Tibial artery (tissue), 4 donors: ENCODE measurements around the gene SERPINA6.
A peak's percentile ranks its signal among the peaks of the same experiment; 100 is the strongest.

Experiments
- DNase-seq, 2 donors: peaks; one replicate each; pipeline ENCODE4 v3.0.0-alpha.2; 2019
- H3K27ac ChIP-seq, 2 donors: fragments of 200-600 bp; sonication (generic) in 1 of 2; 1 replicate in 1 of 2; 2 replicates in 1 of 2; pipeline ENCODE4 v1.5.1; 2018 to 2019; ENCODE audit warnings: mild to moderate bottlenecking in 1 of 2
- H3K27me3 ChIP-seq, 2 donors: fragments of 200-600 bp; sonication (generic) in 1 of 2; one replicate each; pipeline versions ENCODE4 v1.5.1 to v1.6.0; 2016 to 2019
- H3K36me3 ChIP-seq, 3 donors: fragments of 200-600 bp; sonication (generic) in 2 of 3; one replicate each; pipeline ENCODE4 v1.5.1; 2016 to 2019; ENCODE audit warnings: mild to moderate bottlenecking in 2 of 3
- H3K4me1 ChIP-seq, 4 donors: fragments of 200-600 bp; sonication (generic) in 2 of 4; 1 replicate in 3 of 4; 2 replicates in 1 of 4; pipeline ENCODE4 v1.5.1; 2016 to 2019
- H3K4me3 ChIP-seq, 2 donors: fragments of 200-600 bp; sonication (generic) in 1 of 2; 1 replicate in 1 of 2; 2 replicates in 1 of 2; pipeline ENCODE4 v1.5.1; 2018 to 2019; ENCODE audit warnings: mild to moderate bottlenecking in 2 of 2
- H3K9me3 ChIP-seq, 3 donors: fragments of 200-600 bp; sonication (generic) in 1 of 3; one replicate each; pipeline ENCODE4 v1.5.1; 2016 to 2019
- CTCF ChIP-seq, 2 experiments: fragments of 200-600 bp in 1 of 2; fragments of 450-650 bp in 1 of 2; IDR thresholded peaks; one replicate each; pipeline ENCODE4 v1.5.1; 2017 to 2019; ENCODE audit warnings: antibody characterized with exemption in 2 of 2, mild to moderate bottlenecking in 1 of 2, moderate library complexity in 1 of 2
- intact Hi-C: fragments of 100-400 bp; cut with DNase I; formaldehyde crosslinking; loops from one replicate; pipeline ENCODE4 v1.15.0; 2023; ENCODE audit warnings: low total_unique reads

SERPINA6 gene

GRCh38 chr14:94368243-94368590 lies 45.1 kb upstream of the SERPINA6 start:
- peak in 1 of 2 donors; percentile 14 for DNase-seq
- no peak overlapping the region for H3K27ac ChIP-seq
- no peak overlapping the region for H3K4me3 ChIP-seq
- no peaks in the 10 kb centered on the region for H3K9me3 ChIP-seq
- H3K4me1 ChIP-seq: no peaks in the 10 kb centered on the region
- no peak for TF ChIP-seq CTCF (IDR thresholded peaks at IDR 0.05)
- intact Hi-C loops: no loop called here
- no peaks in the 10 kb centered on the region for H3K27me3 ChIP-seq
- H3K36me3 ChIP-seq: no peaks in the 10 kb centered on the region

- no peak for TF ChIP-seq CTCF (IDR thresholded peaks at IDR 0.05)
- H3K4me1 ChIP-seq: no peaks in the 10 kb centered on the region
- no peaks in the 10 kb centered on the region for H3K36me3 ChIP-seq
- H3K4me3 ChIP-seq: no peak overlapping the region
- H3K27me3 ChIP-seq: no peaks in the 10 kb centered on the region
- DNase-seq: peak; percentile 2 to 53
- H3K27ac ChIP-seq: no peak overlapping the region
- intact Hi-C loops: no loop called here
- H3K9me3 ChIP-seq: no peaks in the 10 kb centered on the region
Measured at GRCh38 chr14:94367347-94368242, 44.5 kb upstream of the SERPINA6 start.

GRCh38 chr14:94366146-94366915 lies 43.2 kb upstream of the SERPINA6 start, which contains the start of gene SERPINA2:
SERPINA2 (minus strand) TSS chr14:94366698.
- no peak for DNase-seq
- no peaks in the 10 kb centered on the region for H3K27me3 ChIP-seq
- H3K9me3 ChIP-seq: no peaks in the 10 kb centered on the region
- TF ChIP-seq CTCF (IDR thresholded peaks at IDR 0.05): no peak
- intact Hi-C loops: no loop called here
- no peak within 1 kb of the TSS for H3K27ac ChIP-seq
- H3K4me3 ChIP-seq: no peak within 1 kb of the TSS
- H3K4me1 ChIP-seq: no peaks in the 10 kb centered on the region
- H3K36me3 ChIP-seq: no peaks in the 10 kb centered on the region

- intact Hi-C loops: no loop called here
- no peaks in the 10 kb centered on the region for H3K27me3 ChIP-seq
- no peaks in the 10 kb centered on the region for H3K9me3 ChIP-seq
- H3K27ac ChIP-seq: no peak overlapping the region
- H3K36me3 ChIP-seq: no peaks in the 10 kb centered on the region
- H3K4me3 ChIP-seq: no peak overlapping the region
- H3K4me1 ChIP-seq: no peaks in the 10 kb centered on the region
- TF ChIP-seq CTCF (IDR thresholded peaks at IDR 0.05): no peak
- DNase-seq: no peak
Measured at GRCh38 chr14:94365624-94366023, 42.5 kb upstream of the SERPINA6 start.

GRCh38 chr14:94364964-94365363 lies 41.8 kb upstream of the SERPINA6 start:
- Histone ChIP-seq H3K36me3 (no peaks in the 10 kb centered on the region), H3K4me1 (no peaks in the 10 kb centered on the region), H3K27me3 (no peaks in the 10 kb centered on the region), H3K9me3 (no peaks in the 10 kb centered on the region), H3K27ac (no peak overlapping the region), H3K4me3 (no peak overlapping the region)
- no peak for TF ChIP-seq CTCF (IDR thresholded peaks at IDR 0.05)
- intact Hi-C loops: no loop called here
- DNase-seq: peak in 1 of 2 donors; percentile 9
